ENCODE data around the gene LDB2. TPM values are rescaled to one million over a fixed set of nuclear protein-coding genes. Genes with fewer than 3 reads are reported as not detected.

Gene LDB2
- total RNA-seq, 2 donors from 2014 or later, result 11.4 to 14.5 TPM

- no peaks in the 10 kb centered on the region for H3K27me3 Mint-ChIP-seq (ENCODE audit: insufficient read depth)
- H3K36me3 Mint-ChIP-seq (ENCODE audit: low read depth), result no peaks in the 10 kb centered on the region
- Histone ChIP-seq H3K36me3 (ENCODE audit: control insufficient read depth, insufficient read depth, low read length) (no peaks in the 10 kb centered on the region), H3K4me1 (ENCODE audit: control insufficient read depth, insufficient read depth, low read length) (peaks cover 4% of the 10 kb centered on the region), H3K4me3 (ENCODE audit: low read length) (no peak overlapping the region), H3K27ac (ENCODE audit: low read depth, low read length) (no peak overlapping the region), H3K27me3 (ENCODE audit: control insufficient read depth, insufficient read depth, low read length, poor library complexity, severe bottlenecking) (no peaks in the 10 kb centered on the region), H3K9me3 (ENCODE audit: control insufficient read depth, low read length) (peaks cover 6% of the 10 kb centered on the region), H3K9ac (ENCODE audit: extremely low read depth, low read length, poor library complexity, severe bottlenecking) (no peak overlapping the region)
- peaks cover 25% of the 10 kb centered on the region for H3K4me1 Mint-ChIP-seq
- WGBS, 2 experiments (ENCODE audit: insufficient coverage in 1 of 2, insufficient read length in 1 of 2), result 75 to 77% methylated on average over 9 to 13 of the region's 13 CpGs
- H3K4me3 Mint-ChIP-seq, result peak overlapping the region; percentile 8
- TF ChIP-seq CTCF (conservative IDR thresholded peaks at IDR 0.05), result peak; percentile 99
- peak; percentile 95 for DNase-seq
- H3K27ac Mint-ChIP-seq, result peak overlapping the region; percentile 36
- peaks cover 2% of the 10 kb centered on the region for H3K9me3 Mint-ChIP-seq
These were observed 18.4 kb upstream of the LDB2 start for GRCh38 chr4:16916719-16917337.

GRCh38 chr4:16916031-16916430, 17.6 kb upstream of the LDB2 start:
- Mint-ChIP-seq H3K9me3 (peaks cover 8% of the 10 kb centered on the region), H3K36me3 (ENCODE audit: low read depth) (no peaks in the 10 kb centered on the region), H3K4me1 (peaks cover 25% of the 10 kb centered on the region), H3K27me3 (ENCODE audit: insufficient read depth) (no peaks in the 10 kb centered on the region), H3K27ac (no peak overlapping the region), H3K4me3 (no peak overlapping the region)
- Histone ChIP-seq H3K4me1 (ENCODE audit: control insufficient read depth, insufficient read depth, low read length) (peaks cover 4% of the 10 kb centered on the region), H3K27ac (ENCODE audit: low read depth, low read length) (no peak overlapping the region), H3K9ac (ENCODE audit: extremely low read depth, low read length, poor library complexity, severe bottlenecking) (no peak overlapping the region), H3K27me3 (ENCODE audit: control insufficient read depth, insufficient read depth, low read length, poor library complexity, severe bottlenecking) (no peaks in the 10 kb centered on the region), H3K4me3 (ENCODE audit: low read length) (no peak overlapping the region), H3K9me3 (ENCODE audit: control insufficient read depth, low read length) (peaks cover 6% of the 10 kb centered on the region), H3K36me3 (ENCODE audit: control insufficient read depth, insufficient read depth, low read length) (no peaks in the 10 kb centered on the region)
- no peak for DNase-seq
- 64 to 80% methylated on average over 2 of the region's 2 CpGs for WGBS, 2 experiments (ENCODE audit: insufficient coverage in 1 of 2, insufficient read length in 1 of 2)
- no peak for TF ChIP-seq CTCF (conservative IDR thresholded peaks at IDR 0.05)

GRCh38 chr4:16914208-16914607, 15.8 kb upstream of the LDB2 start:
- TF ChIP-seq CTCF (conservative IDR thresholded peaks at IDR 0.05), result peak; percentile 70
- no peaks in the 10 kb centered on the region for H3K36me3 Mint-ChIP-seq (ENCODE audit: low read depth)
- H3K27ac Mint-ChIP-seq, result no peak overlapping the region
- no peak overlapping the region for H3K4me3 Mint-ChIP-seq
- peak; percentile 78 for DNase-seq
- Histone ChIP-seq H3K36me3 (ENCODE audit: control insufficient read depth, insufficient read depth, low read length) (no peaks in the 10 kb centered on the region), H3K4me1 (ENCODE audit: control insufficient read depth, insufficient read depth, low read length) (peaks cover 4% of the 10 kb centered on the region), H3K4me3 (ENCODE audit: low read length) (no peak overlapping the region), H3K27me3 (ENCODE audit: control insufficient read depth, insufficient read depth, low read length, poor library complexity, severe bottlenecking) (no peaks in the 10 kb centered on the region), H3K9ac (ENCODE audit: extremely low read depth, low read length, poor library complexity, severe bottlenecking) (no peak overlapping the region), H3K27ac (ENCODE audit: low read depth, low read length) (no peak overlapping the region), H3K9me3 (ENCODE audit: control insufficient read depth, low read length) (peaks cover 6% of the 10 kb centered on the region)
- H3K4me1 Mint-ChIP-seq, result peaks cover 31% of the 10 kb centered on the region
- 88% methylated on average over 1 of the region's 1 CpG; no CpG with 5 or more reads in 1 of the 2 experiments for WGBS, 2 experiments (ENCODE audit: insufficient coverage in 1 of 2, insufficient read length in 1 of 2)
- H3K27me3 Mint-ChIP-seq (ENCODE audit: insufficient read depth), result peaks cover 2% of the 10 kb centered on the region
- peaks cover 8% of the 10 kb centered on the region for H3K9me3 Mint-ChIP-seq
